HepG2 (cell line): ENCODE results near the gene TMEM151A. TPM values are rescaled to one million over a fixed set of nuclear protein-coding genes. Genes with fewer than 3 reads are reported as not detected.

ENCODE experiments used
- BORCS8-MEF2B ChIP-seq: sonication (generic); formaldehyde crosslinking; IDR thresholded peaks from 2 replicates; pipeline ENCODE4 v1.8.0; 2022; ENCODE audit warnings: mild to moderate bottlenecking, missing genetic modification reagents
- ERF ChIP-seq: IDR thresholded peaks from 2 replicates; pipeline ENCODE4 v1.6.1; 2018; ENCODE audit warnings: missing biosample characterization, missing genetic modification reagents
- HBP1 ChIP-seq: IDR thresholded peaks from 2 replicates; pipeline ENCODE4 v1.6.1; 2016; ENCODE audit warnings: low read depth, control low read depth
- HMGXB4 ChIP-seq, 2 experiments: sonication (generic) in 1 of 2; formaldehyde crosslinking in 1 of 2; IDR thresholded peaks; 2 replicates each; pipeline versions ENCODE4 v1.4.0 to v1.6.1; 2018 to 2020; ENCODE audit warnings: missing genetic modification reagents in 2 of 2, borderline replicate concordance in 1 of 2, low read depth in 1 of 2, mild to moderate bottlenecking in 1 of 2, missing biosample characterization in 1 of 2
- HNF4A ChIP-seq: sonication (generic); formaldehyde crosslinking; IDR thresholded peaks from 2 replicates; pipeline ENCODE4 v1.4.0; 2020; ENCODE audit warnings: missing genetic modification reagents
- MAZ ChIP-seq, 2 experiments: sonication (generic) in 1 of 2; formaldehyde crosslinking in 1 of 2; IDR thresholded peaks; 2 replicates each; pipeline versions ENCODE4 v1.5.0 to v1.6.1; 2012 to 2020; ENCODE audit warnings: low read depth in 2 of 2, mild to moderate bottlenecking in 2 of 2, borderline replicate concordance in 1 of 2, improper control_type of control experiment in 1 of 2, low read length in 1 of 2, missing genetic modification reagents in 1 of 2, moderate library complexity in 1 of 2
- SIN3A ChIP-seq: IDR thresholded peaks from 2 replicates; pipeline ENCODE4 v1.6.1; 2011; ENCODE audit warnings: low read depth, mild to moderate bottlenecking, control low read depth, low read length, borderline replicate concordance
- SMAD3 ChIP-seq: sonication (generic); formaldehyde crosslinking; IDR thresholded peaks from 2 replicates; pipeline ENCODE4 v1.4.0; 2020; ENCODE audit warnings: missing genetic modification reagents
- SNRNP70 ChIP-seq: fragments of 200-400 bp; formaldehyde crosslinking; IDR thresholded peaks from 2 replicates; pipeline ENCODE4 v1.6.1; 2017; ENCODE audit warnings: mild to moderate bottlenecking, low read depth, low read length, moderate library complexity
- SRSF9 ChIP-seq: fragments of 200-400 bp; formaldehyde crosslinking; IDR thresholded peaks from 2 replicates; pipeline ENCODE4 v1.6.1; 2018; ENCODE audit warnings: borderline replicate concordance, mild to moderate bottlenecking, low read depth, low read length; ENCODE audit not compliant: insufficient read depth, poor library complexity, severe bottlenecking
- SRY ChIP-seq: sonication (generic); formaldehyde crosslinking; IDR thresholded peaks from 2 replicates; pipeline ENCODE4 v1.8.0; 2022; ENCODE audit warnings: mild to moderate bottlenecking, missing genetic modification reagents
- TBX2 ChIP-seq: sonication (generic); formaldehyde crosslinking; IDR thresholded peaks from 2 replicates; pipeline ENCODE4 v1.5.0; 2020; ENCODE audit warnings: missing genetic modification reagents, mild to moderate bottlenecking, borderline replicate concordance
- UBTF ChIP-seq: sonication (generic); formaldehyde crosslinking; IDR thresholded peaks from 2 replicates; pipeline ENCODE4 v1.4.0; 2020; ENCODE audit warnings: mild to moderate bottlenecking, missing genetic modification reagents
- YY1 ChIP-seq: IDR thresholded peaks from 2 replicates; pipeline ENCODE4 v1.6.1; 2011; ENCODE audit warnings: low read length, low read depth, moderate library complexity, mild to moderate bottlenecking; ENCODE audit not compliant: insufficient read depth, insufficient replicate concordance
- ZNF367 ChIP-seq: sonication (generic); formaldehyde crosslinking; IDR thresholded peaks from 2 replicates; pipeline ENCODE4 v1.4.0; 2020; ENCODE audit warnings: missing genetic modification reagents, borderline replicate concordance
- ZNF567 ChIP-seq: sonication (generic); formaldehyde crosslinking; IDR thresholded peaks from 2 replicates; pipeline ENCODE4 v1.8.1; 2023; ENCODE audit warnings: mild to moderate bottlenecking, missing genetic modification reagents, borderline replicate concordance
- polyA plus RNA-seq, 8 experiments: library from polyadenylated mRNA; depleted of rRNA in 3 of 8; stranded (reverse) in 7 of 8; unstranded in 1 of 8; fragments of >200 nt; fragmentation: Illumina TruSeq in 4 of 8; extraction: Trizol in 4 of 8; gene quantifications; 2 replicates each; pipeline versions ENCODE4 v1.2.1 to v1.2.3, GENCODE V29; 2011 to 2016; ENCODE audit warnings: low read depth in 4 of 8, missing spikeins in 1 of 8, mixed read lengths in 1 of 8; ENCODE audit not compliant: insufficient read depth in 1 of 8
- total RNA-seq, 5 experiments: library from RNA; depleted of rRNA; stranded (reverse); fragments of >200 nt; fragmentation: Illumina TruSeq; extraction: Trizol; gene quantifications; 2 replicates each; pipeline ENCODE4 v1.2.3, GENCODE V29; 2016; ENCODE audit warnings: low read depth in 1 of 5
- TF ChIP-seq, protein P1 (sequence below): sonication (generic); formaldehyde crosslinking; IDR thresholded peaks from 2 replicates; pipeline ENCODE4 v1.5.0; 2020; ENCODE audit warnings: missing genetic modification reagents

The TMEM151A gene
- total and polyA plus RNA-seq, 2 of the 13 experiments (the other 11 are each of a cell fraction or from before 2014, with no cell fraction given): 0.18 to 0.33 TPM

GRCh38 chr11:66282468-66283455 is 8.9 kb upstream of the TMEM151A start (continued):
- peak in 1 of 2 experiments; percentile 41; a peak in 1 of 4 replicates for TF ChIP-seq HMGXB4 (CRISPR knock-in tag; IDR thresholded peaks at IDR 0.05; ENCODE audit: borderline replicate concordance in 1 of 2, low read depth in 1 of 2)
- TF ChIP-seq HNF4A (CRISPR knock-in tag): no peak
- TF ChIP-seq SNRNP70: no peak
- TF ChIP-seq SMAD3 (CRISPR knock-in tag): 0 out of 2 replicates have a peak, but pooled peaks have one; percentile 32
- TF ChIP-seq SIN3A: peak; percentile 92; the same call in 1 of the 2 replicates
- peak; percentile 38; the same call in 1 of the 2 replicates for TF ChIP-seq UBTF (CRISPR knock-in tag)
- TF ChIP-seq MAZ (IDR thresholded peaks at IDR 0.05; ENCODE audit: borderline replicate concordance, low read depth, low read length): peak; percentile 41; the same call in 1 of the 2 replicates
- no peak for TF ChIP-seq MAZ (CRISPR knock-in tag; IDR thresholded peaks at IDR 0.05; ENCODE audit: low read depth)
- TF ChIP-seq TBX2 (CRISPR knock-in tag): no peak
- TF ChIP-seq HBP1: no peak
- peak; percentile 66 for TF ChIP-seq BORCS8-MEF2B (CRISPR knock-in tag)
- TF ChIP-seq, protein P1, sequence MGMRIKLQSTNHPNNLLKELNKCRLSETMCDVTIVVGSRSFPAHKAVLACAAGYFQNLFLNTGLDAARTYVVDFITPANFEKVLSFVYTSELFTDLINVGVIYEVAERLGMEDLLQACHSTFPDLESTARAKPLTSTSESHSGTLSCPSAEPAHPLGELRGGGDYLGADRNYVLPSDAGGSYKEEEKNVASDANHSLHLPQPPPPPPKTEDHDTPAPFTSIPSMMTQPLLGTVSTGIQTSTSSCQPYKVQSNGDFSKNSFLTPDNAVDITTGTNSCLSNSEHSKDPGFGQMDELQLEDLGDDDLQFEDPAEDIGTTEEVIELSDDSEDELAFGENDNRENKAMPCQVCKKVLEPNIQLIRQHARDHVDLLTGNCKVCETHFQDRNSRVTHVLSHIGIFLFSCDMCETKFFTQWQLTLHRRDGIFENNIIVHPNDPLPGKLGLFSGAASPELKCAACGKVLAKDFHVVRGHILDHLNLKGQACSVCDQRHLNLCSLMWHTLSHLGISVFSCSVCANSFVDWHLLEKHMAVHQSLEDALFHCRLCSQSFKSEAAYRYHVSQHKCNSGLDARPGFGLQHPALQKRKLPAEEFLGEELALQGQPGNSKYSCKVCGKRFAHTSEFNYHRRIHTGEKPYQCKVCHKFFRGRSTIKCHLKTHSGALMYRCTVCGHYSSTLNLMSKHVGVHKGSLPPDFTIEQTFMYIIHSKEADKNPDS (CRISPR knock-in tag): no peak
- TF ChIP-seq YY1: peak; percentile 61
- TF ChIP-seq SRY (CRISPR knock-in tag): 0 out of 2 replicates have a peak, but pooled peaks have one; percentile 37
- TF ChIP-seq ZNF367 (CRISPR knock-in tag): no peak
- 0 out of 2 replicates have a peak, but pooled peaks have one; percentile 63 for TF ChIP-seq ZNF567
- TF ChIP-seq SRSF9: no peak
- peak; percentile 63; the same call in 1 of the 2 replicates for TF ChIP-seq ERF (CRISPR knock-in tag)
